BLaER1 treated with 17β-estradiol and CSF1 and Interleukin-3, amounts not matched to agents 10 nM and 100 nM (cell line): ENCODE measurements around the gene ADGRB3.
"Not testable (repeated sequence)": the region's sequence is repeated elsewhere in the genome, so short reads cannot be mapped to it uniquely, and the experiment has no call there.

Source experiments
- H3K27ac ChIP-seq, 11 experiments: shearing (Covaris generic); formaldehyde crosslinking; 2 replicates each; pipeline ENCODE4 v1.8.1; 2022
- H3K27me3 ChIP-seq, 11 experiments: shearing (Covaris generic); formaldehyde crosslinking; 2 replicates each; pipeline ENCODE4 v1.8.1; 2022
- H3K36me3 ChIP-seq, 11 experiments: shearing (Covaris generic); formaldehyde crosslinking; 2 replicates each; pipeline ENCODE4 v1.8.1; 2022
- H3K4me1 ChIP-seq, 10 experiments: shearing (Covaris generic); formaldehyde crosslinking; 2 replicates each; pipeline ENCODE4 v1.8.1; 2022
- H3K4me2 ChIP-seq, 11 experiments: shearing (Covaris generic); formaldehyde crosslinking; 2 replicates each; pipeline ENCODE4 v1.8.1; 2022
- H3K4me3 ChIP-seq, 10 experiments: shearing (Covaris generic); formaldehyde crosslinking; 2 replicates each; pipeline ENCODE4 v1.8.1; 2022
- H3K9ac ChIP-seq, 11 experiments: shearing (Covaris generic); formaldehyde crosslinking; 2 replicates each; pipeline ENCODE4 v1.8.1; 2022
- H3K9me3 ChIP-seq, 11 experiments: shearing (Covaris generic); formaldehyde crosslinking; replicated peaks in 1 of 11; 2 replicates each; pipeline ENCODE4 v1.8.1; 2022
- H4K20me1 ChIP-seq, 11 experiments: shearing (Covaris generic); formaldehyde crosslinking; 2 replicates each; pipeline ENCODE4 v1.8.1; 2022
- Cebpa-rat ChIP-seq, 11 experiments: shearing (Covaris generic); IDR thresholded peaks; 2 replicates each; pipeline ENCODE4 v1.8.1; 2022

The ADGRB3 gene

DNA sequence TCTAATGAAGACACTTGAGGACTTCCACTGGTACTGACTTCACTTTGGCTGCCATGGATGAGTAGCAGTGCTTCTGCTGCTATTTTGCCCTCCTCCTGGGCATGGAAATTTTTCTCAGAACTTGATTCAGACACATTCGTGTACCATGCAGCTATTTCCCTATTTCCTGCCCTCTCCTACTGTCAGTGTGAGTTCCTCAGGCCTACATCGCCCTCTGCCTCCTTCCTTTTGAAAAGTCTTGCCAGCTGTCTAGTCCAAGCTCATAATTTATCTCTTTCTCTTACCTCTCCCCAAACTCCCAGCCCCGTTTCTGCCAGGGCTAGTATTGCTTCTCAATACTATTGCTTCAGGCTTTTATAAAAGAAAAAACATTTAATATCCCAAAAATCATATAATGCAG is 470.2 kb downstream of the ADGRB3 start:
- no peaks in the 10 kb centered on the region for H4K20me1 ChIP-seq
- H3K9me3 ChIP-seq, result no peaks in the 10 kb centered on the region; a peak in 1 of 22 replicates
- TF ChIP-seq Cebpa-rat (IDR thresholded peaks at IDR 0.05), result no peak

DNA sequence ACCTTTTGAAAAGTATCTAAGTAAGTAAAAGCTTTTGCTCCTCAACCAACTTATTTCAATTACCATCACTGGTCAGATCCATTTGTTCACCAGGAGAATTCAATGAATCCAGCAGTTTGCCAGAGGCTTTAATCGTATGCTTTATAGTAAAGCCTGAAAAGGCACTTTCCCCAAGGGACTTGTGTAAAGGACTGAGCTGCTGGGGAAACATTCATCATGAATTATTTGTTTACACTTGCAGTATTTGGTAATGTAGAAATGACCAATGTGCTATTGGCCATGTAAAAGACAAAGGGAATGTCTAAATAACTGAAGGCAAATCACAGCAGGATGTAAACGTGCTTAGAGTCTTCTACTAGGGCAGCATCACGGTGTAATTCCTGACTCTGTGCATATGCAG is 471.4 kb downstream of the ADGRB3 start:
- no peak for TF ChIP-seq Cebpa-rat (IDR thresholded peaks at IDR 0.05)
- Histone ChIP-seq H4K20me1 (no peaks in the 10 kb centered on the region), H3K9ac (no peak overlapping the region), H3K27ac (no peak overlapping the region), H3K4me1 (no peaks in the 10 kb centered on the region), H3K36me3 (no peaks in the 10 kb centered on the region), H3K4me3 (no peak overlapping the region), H3K9me3 (no peaks in the 10 kb centered on the region), H3K27me3 (no peaks in the 10 kb centered on the region), H3K4me2 (no peak overlapping the region)

More for the DNA sequence above, 470.2 kb downstream of the ADGRB3 start:
- Histone ChIP-seq H3K9ac (no peak overlapping the region), H3K27me3 (no peaks in the 10 kb centered on the region), H3K36me3 (no peaks in the 10 kb centered on the region), H3K4me3 (no peak overlapping the region), H3K4me1 (no peaks in the 10 kb centered on the region), H3K27ac (no peak overlapping the region), H3K4me2 (no peak overlapping the region)

DNA sequence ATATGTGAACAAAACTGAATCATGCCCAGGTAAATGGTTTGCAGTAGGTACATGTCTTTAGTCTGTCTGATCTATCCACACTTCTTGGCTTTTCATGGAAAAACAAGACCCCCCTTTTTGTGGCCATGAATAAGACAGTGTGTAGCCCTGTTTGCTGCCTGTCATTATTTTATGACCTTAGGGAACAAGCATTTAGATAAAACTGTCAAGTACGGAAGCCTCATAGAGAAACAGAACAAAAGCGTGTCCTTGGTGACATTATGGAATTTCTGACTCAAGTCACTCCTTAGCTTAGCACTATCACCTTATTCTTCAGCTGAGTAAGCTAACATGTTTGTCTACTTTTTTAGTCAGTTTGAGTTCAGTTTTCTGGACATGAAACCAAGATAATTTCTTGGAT is 476.2 kb downstream of the ADGRB3 start:
- Histone ChIP-seq H4K20me1 (no peaks in the 10 kb centered on the region), H3K36me3 (no peaks in the 10 kb centered on the region), H3K9me3 (no peaks in the 10 kb centered on the region), H3K4me1 (no peaks in the 10 kb centered on the region), H3K27ac (no peak overlapping the region), H3K4me2 (no peak overlapping the region), H3K4me3 (no peak overlapping the region), H3K9ac (no peak overlapping the region), H3K27me3 (no peaks in the 10 kb centered on the region)
- no peak for TF ChIP-seq Cebpa-rat (IDR thresholded peaks at IDR 0.05)

DNA sequence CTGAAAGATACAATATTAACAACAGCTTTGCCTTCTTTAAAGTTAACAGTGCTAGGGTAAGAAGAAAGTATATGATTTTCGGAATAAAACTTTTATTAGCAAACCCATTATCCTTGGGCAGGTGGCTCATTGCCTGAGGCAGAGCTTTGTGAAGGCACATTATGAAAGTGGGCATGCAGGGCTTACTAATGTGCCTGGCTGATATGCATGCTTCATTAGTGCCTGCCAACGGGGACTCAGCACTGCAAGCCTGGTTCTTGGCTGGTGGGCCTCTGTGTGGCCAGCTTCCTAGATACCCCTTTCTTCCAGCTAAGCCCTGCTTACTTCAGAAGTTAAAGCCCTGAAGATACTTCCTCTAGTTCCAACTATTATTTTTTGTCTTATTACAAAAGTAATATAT is 481.6 kb downstream of the ADGRB3 start:
- no peak overlapping the region for H3K27ac ChIP-seq
- peaks cover 0 to 4% (median 3%) of the 10 kb centered on the region in 11 experiments; a peak in 17 of 22 replicates for H3K9me3 ChIP-seq
- no peaks in the 10 kb centered on the region for H3K4me1 ChIP-seq
- TF ChIP-seq Cebpa-rat (IDR thresholded peaks at IDR 0.05), result no peak
- H3K9ac ChIP-seq, result no peak overlapping the region
- H3K27me3 ChIP-seq, result no peaks in the 10 kb centered on the region
- H3K36me3 ChIP-seq, result no peaks in the 10 kb centered on the region
- H3K4me3 ChIP-seq, result no peak overlapping the region
- no peaks in the 10 kb centered on the region for H4K20me1 ChIP-seq
- H3K4me2 ChIP-seq, result no peak overlapping the region

DNA sequence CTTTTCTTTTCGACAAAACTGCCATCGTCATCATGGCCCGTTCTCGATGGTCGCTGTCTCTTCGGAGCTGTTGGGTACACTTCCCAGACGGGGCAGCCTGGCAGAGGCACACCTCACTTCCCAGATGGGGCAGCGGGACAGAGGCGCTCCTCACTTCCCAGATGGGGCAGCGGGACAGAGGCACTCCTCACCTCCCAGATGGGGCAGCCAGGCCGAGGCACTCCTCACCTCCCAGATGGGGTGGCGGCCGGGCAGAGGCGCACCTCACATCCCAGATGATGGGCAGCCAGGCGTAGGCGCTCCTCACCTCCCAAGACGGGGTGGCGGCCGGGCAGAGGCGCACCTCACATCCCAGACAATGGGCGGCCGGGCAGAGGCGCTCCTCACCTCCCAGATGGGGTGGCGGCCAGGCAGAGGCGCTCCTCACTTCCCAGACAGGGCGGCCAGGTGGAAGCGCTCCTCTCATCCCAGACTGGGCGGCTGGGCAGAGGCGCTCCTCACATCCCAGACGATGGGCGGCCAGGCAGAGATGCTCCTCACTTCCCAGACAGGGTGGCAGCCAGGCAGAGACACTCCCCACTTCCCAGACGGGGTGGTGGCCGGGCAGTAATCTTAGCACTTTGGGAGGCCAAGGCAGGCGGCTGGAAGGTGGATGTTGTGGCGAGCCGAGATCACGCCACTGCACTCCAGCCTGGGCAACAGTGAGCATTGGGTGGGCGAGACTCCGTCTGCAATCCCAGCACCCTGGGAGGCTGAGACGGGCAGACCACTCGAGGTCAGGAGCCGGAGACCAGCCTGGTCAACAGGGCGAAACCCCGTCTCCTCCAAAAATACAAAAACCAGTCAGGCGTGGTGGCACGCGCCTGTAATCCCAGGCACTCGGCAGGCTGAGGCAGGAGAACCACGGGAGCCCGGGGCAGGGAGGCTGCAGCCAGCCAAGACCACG is 486.7 kb downstream of the ADGRB3 start:
- not testable (repeated sequence) for H3K27me3 ChIP-seq, H3K9me3 ChIP-seq, H3K36me3 ChIP-seq, H4K20me1 ChIP-seq, H3K9ac ChIP-seq, H3K27ac ChIP-seq, H3K4me3 ChIP-seq, H3K4me2 ChIP-seq, H3K4me1 ChIP-seq

DNA sequence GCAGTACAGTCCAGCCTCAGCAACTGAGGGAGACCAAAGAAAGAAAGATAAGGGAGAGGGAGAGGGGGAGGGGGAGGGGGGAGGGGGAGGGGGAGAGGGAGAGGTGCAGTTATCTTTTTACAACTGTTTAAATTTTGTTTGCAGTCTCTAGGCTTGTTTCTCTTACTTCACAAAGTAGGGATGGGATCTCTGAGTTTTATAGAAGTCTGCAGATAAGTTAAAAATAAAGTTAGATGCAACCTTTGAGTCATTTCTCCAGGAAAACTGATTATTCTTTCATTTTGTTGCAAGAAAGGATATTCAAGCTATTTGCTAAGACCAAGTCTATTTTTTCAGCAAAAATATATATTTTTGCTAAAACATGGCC is 487.3 kb downstream of the ADGRB3 start:
- no peak overlapping the region for H3K9ac ChIP-seq
- no peak overlapping the region for H3K4me2 ChIP-seq
- no peaks in the 10 kb centered on the region for H3K36me3 ChIP-seq
- no peak overlapping the region for H3K27ac ChIP-seq
- H4K20me1 ChIP-seq, result no peaks in the 10 kb centered on the region
- no peaks in the 10 kb centered on the region for H3K27me3 ChIP-seq
- TF ChIP-seq Cebpa-rat (IDR thresholded peaks at IDR 0.05), result no peak
- H3K4me3 ChIP-seq, result no peak overlapping the region
- no peaks in the 10 kb centered on the region for H3K4me1 ChIP-seq
- H3K9me3 ChIP-seq, result peaks cover 0 to 9% (median 8%) of the 10 kb centered on the region in 11 experiments; a peak in 17 of 22 replicates

DNA sequence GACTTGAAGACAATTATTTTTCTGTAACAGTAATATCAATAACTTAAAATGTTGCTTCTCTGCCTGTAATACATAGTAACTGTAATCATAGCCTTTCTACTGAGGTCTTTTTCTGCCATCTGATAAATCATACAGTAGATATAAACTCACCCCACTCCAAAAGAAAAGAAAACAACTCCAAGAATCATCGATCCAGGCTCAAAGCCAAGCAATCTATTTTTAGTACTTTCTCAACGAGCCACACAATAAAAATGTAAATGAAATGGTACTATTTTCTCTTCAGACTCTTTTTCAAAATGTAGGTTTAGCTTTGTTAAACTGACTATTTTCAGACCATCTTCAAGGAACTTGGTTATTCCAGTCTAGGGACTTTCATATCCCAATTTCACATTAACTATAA is 493.3 kb downstream of the ADGRB3 start:
- no peaks in the 10 kb centered on the region for H3K9me3 ChIP-seq
- TF ChIP-seq Cebpa-rat (IDR thresholded peaks at IDR 0.05), result no peak
- H3K27ac ChIP-seq, result no peak overlapping the region
- H3K36me3 ChIP-seq, result no peaks in the 10 kb centered on the region
- H3K9ac ChIP-seq, result no peak overlapping the region
- H3K4me2 ChIP-seq, result no peak overlapping the region
- H3K27me3 ChIP-seq, result no peaks in the 10 kb centered on the region
- no peak overlapping the region for H3K4me3 ChIP-seq
- H4K20me1 ChIP-seq, result no peaks in the 10 kb centered on the region
- no peaks in the 10 kb centered on the region for H3K4me1 ChIP-seq

DNA sequence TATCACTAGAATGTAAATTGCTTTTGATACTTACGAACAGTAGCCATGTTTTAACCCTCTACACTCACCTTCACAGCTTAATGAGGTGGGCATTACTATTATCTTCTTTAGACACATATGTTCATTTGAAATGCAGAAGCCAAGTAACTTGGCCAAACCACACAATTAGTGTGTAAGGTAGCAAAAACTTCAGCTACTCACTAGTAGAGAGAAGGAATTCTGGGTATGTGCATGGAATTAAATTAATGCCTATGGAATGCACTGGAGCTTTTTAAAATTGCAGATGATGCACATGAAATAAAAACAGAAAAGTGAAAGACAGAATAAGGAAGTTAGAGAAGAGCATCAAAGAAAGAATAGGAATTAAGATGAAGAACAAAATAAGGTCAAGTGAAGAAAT is 494.0 kb downstream of the ADGRB3 start:
- Histone ChIP-seq H3K27ac (no peak overlapping the region), H3K4me3 (no peak overlapping the region), H4K20me1 (no peaks in the 10 kb centered on the region), H3K9ac (no peak overlapping the region), H3K36me3 (no peaks in the 10 kb centered on the region), H3K4me1 (no peaks in the 10 kb centered on the region), H3K27me3 (no peaks in the 10 kb centered on the region), H3K4me2 (no peak overlapping the region), H3K9me3 (no peaks in the 10 kb centered on the region)
- TF ChIP-seq Cebpa-rat (IDR thresholded peaks at IDR 0.05), result no peak

DNA sequence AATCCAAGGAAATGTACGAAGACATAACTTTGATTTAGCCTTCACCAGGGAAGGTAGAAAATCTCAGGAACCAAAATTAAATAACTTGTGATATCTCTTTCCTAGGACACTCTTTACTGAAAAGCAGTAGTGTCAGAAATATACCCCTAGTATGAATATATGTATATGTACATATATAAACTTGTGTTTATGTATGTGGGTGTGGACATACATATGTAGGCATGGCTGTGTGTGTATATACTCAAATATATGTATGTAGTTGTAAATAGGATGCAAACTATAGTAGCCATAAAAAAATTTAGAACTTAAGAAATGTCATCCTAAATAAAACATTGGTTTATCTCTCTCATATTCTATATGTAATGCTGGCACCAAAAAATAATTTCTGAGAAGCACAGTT is 500.8 kb downstream of the ADGRB3 start:
- no peaks in the 10 kb centered on the region for H4K20me1 ChIP-seq
- no peaks in the 10 kb centered on the region for H3K36me3 ChIP-seq
- no peak overlapping the region for H3K4me3 ChIP-seq
- no peaks in the 10 kb centered on the region for H3K4me1 ChIP-seq
- H3K9me3 ChIP-seq, result no peaks in the 10 kb centered on the region
- TF ChIP-seq Cebpa-rat (IDR thresholded peaks at IDR 0.05), result no peak
- no peak overlapping the region for H3K9ac ChIP-seq
- no peak overlapping the region for H3K27ac ChIP-seq
- no peak overlapping the region for H3K4me2 ChIP-seq
- no peaks in the 10 kb centered on the region for H3K27me3 ChIP-seq

DNA sequence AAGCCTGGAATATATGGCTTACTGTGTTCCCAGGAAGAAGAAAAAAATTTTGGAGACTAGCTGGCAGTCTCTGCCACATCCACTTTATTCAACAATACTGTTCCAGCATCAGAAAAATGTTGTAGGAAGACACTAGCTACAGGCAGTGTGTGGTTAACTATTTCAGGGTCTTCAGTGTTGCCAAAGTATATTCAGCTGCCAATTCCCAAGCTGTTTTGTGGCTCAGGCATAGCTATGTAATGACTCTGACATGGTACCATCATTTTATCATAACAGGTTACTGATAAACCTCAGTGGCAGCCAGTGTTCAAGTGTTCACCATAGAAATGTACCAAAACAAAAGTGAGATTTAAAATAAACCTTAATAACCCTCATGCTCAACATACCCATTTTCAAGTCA is 503.1 kb downstream of the ADGRB3 start:
- Histone ChIP-seq H3K27ac (no peak overlapping the region), H3K4me1 (no peaks in the 10 kb centered on the region), H4K20me1 (no peaks in the 10 kb centered on the region), H3K36me3 (no peaks in the 10 kb centered on the region), H3K4me3 (no peak overlapping the region), H3K9ac (no peak overlapping the region), H3K27me3 (no peaks in the 10 kb centered on the region), H3K4me2 (no peak overlapping the region), H3K9me3 (no peaks in the 10 kb centered on the region)
- no peak for TF ChIP-seq Cebpa-rat (IDR thresholded peaks at IDR 0.05)
